Measurements from ENCODE around the gene TNNT2. TPM values are rescaled to one million over a fixed set of nuclear protein-coding genes. Genes with fewer than 3 reads are reported as not detected.

The TNNT2 gene
- 8.6 TPM for polyA plus RNA-seq (2013, experiment 1 of 2)
- 10.2 TPM for polyA plus RNA-seq (2013, experiment 2 of 2)

GRCh38 chr1:201377611-201378092 lies at the start of gene TNNT2:
Gene TNNT2, minus strand, starts transcription at chr1:201377680. Its CDS starts 4,426 bp downstream, at chr1:201373254.
- H3K36me3 ChIP-seq (replicated peaks in 1 of 2; ENCODE audit: control insufficient read depth in 2 of 2, insufficient read depth in 2 of 2, low read length in 2 of 2), result no peaks in the 10 kb centered on the region
- no peak for DNase-seq (ENCODE audit: low spot score)
- H2AFZ ChIP-seq (ENCODE audit: low read length), result no peak within 1 kb of the TSS
- H3K9ac ChIP-seq (ENCODE audit: low read depth, low read length, poor library complexity), result no peak within 1 kb of the TSS
- peak within 1 kb of the TSS; percentile 95 for H3K18ac ChIP-seq (ENCODE audit: low read length)
- peak within 1 kb of the TSS; percentile 43 for H3K14ac ChIP-seq (ENCODE audit: low read length)
- peak within 1 kb of the TSS; percentile 85 for H2BK5ac ChIP-seq (ENCODE audit: low read length)
- H3K4ac ChIP-seq (ENCODE audit: low read length), result peak within 1 kb of the TSS; percentile 27
- H4K8ac ChIP-seq (ENCODE audit: low read depth, low read length), result no peak within 1 kb of the TSS
- peak within 1 kb of the TSS; percentile 69 for H4K91ac ChIP-seq (ENCODE audit: low read depth, low read length, poor library complexity)
- peak within 1 kb of the TSS; percentile 88 for H2BK120ac ChIP-seq (ENCODE audit: low read depth, low read length)
- no peak within 1 kb of the TSS for H3K4me3 ChIP-seq (ENCODE audit: low read length in 2 of 2)
- H2BK12ac ChIP-seq (ENCODE audit: low read length), result peak within 1 kb of the TSS; percentile 35
- peak within 1 kb of the TSS; percentile 99 for H3K27ac ChIP-seq (replicated peaks; ENCODE audit: low read length)
- H3K27me3 ChIP-seq (ENCODE audit: control insufficient read depth in 3 of 3, insufficient read depth in 3 of 3, low read depth in 1 of 3, low read length in 3 of 3), result peaks cover 0 to 9% (median 0%) of the 10 kb centered on the region in 3 experiments
- peak within 1 kb of the TSS; percentile 32 for H2BK15ac ChIP-seq (ENCODE audit: low read length)
- H3K9me3 ChIP-seq (replicated peaks in 1 of 2; ENCODE audit: control insufficient read depth in 2 of 2, insufficient read depth in 1 of 2, low read depth in 1 of 2, low read length in 2 of 2), result no peaks in the 10 kb centered on the region
- peaks cover 0 to 54% of the 10 kb centered on the region in 2 donors for H3K4me1 ChIP-seq (ENCODE audit: control insufficient read depth in 2 of 2, insufficient read depth in 1 of 2, low read depth in 1 of 2, low read length in 2 of 2)
- no peaks in the 10 kb centered on the region for H3K79me1 ChIP-seq (ENCODE audit: low read depth, low read length)
- peak within 1 kb of the TSS; percentile 98 for H2AK5ac ChIP-seq (ENCODE audit: low read depth, low read length)
- no CpG with 5 or more reads among the region's 9 CpGs for WGBS, 2 donors (ENCODE audit: extremely low coverage in 2 of 2, insufficient read length in 2 of 2, insufficient replicate concordance in 1 of 2)
- H3K23ac ChIP-seq (ENCODE audit: low read depth, low read length, poor library complexity), result no peak within 1 kb of the TSS
- H3K4me2 ChIP-seq (ENCODE audit: insufficient read depth, low read length, poor library complexity, severe bottlenecking), result peak within 1 kb of the TSS; percentile 52

GRCh38 chr1:201426479-201427310 lies 49.2 kb upstream of the TNNT2 start:
- no peak overlapping the region for H2AFZ ChIP-seq (ENCODE audit: low read length)
- H3K79me1 ChIP-seq (ENCODE audit: low read depth, low read length), result no peaks in the 10 kb centered on the region
- DNase-seq (ENCODE audit: low spot score), result no peak
- no CpG with 5 or more reads among the region's 15 CpGs for WGBS, 2 donors (ENCODE audit: extremely low coverage in 2 of 2, insufficient read length in 2 of 2, insufficient replicate concordance in 1 of 2)
- H3K4me2 ChIP-seq (ENCODE audit: insufficient read depth, low read length, poor library complexity, severe bottlenecking), result no peak overlapping the region
- no peak overlapping the region for H3K14ac ChIP-seq (ENCODE audit: low read length)
- no peak overlapping the region for H3K9ac ChIP-seq (ENCODE audit: low read depth, low read length, poor library complexity)
- peaks cover 5 to 25% of the 10 kb centered on the region in 2 donors for H3K4me1 ChIP-seq (ENCODE audit: control insufficient read depth in 2 of 2, insufficient read depth in 1 of 2, low read depth in 1 of 2, low read length in 2 of 2)
- H3K27me3 ChIP-seq (ENCODE audit: control insufficient read depth in 3 of 3, insufficient read depth in 3 of 3, low read depth in 1 of 3, low read length in 3 of 3), result peaks cover 0 to 51% (median 0%) of the 10 kb centered on the region in 3 experiments
- H4K8ac ChIP-seq (ENCODE audit: low read depth, low read length), result no peak overlapping the region
- no peaks in the 10 kb centered on the region for H3K9me3 ChIP-seq (replicated peaks in 1 of 2; ENCODE audit: control insufficient read depth in 2 of 2, insufficient read depth in 1 of 2, low read depth in 1 of 2, low read length in 2 of 2)
- peak overlapping the region; percentile 6 for H3K18ac ChIP-seq (ENCODE audit: low read length)
- no peak overlapping the region for H3K23ac ChIP-seq (ENCODE audit: low read depth, low read length, poor library complexity)
- H4K91ac ChIP-seq (ENCODE audit: low read depth, low read length, poor library complexity), result no peak overlapping the region
- H2BK5ac ChIP-seq (ENCODE audit: low read length), result no peak overlapping the region
- no peaks in the 10 kb centered on the region for H3K36me3 ChIP-seq (replicated peaks in 1 of 2; ENCODE audit: control insufficient read depth in 2 of 2, insufficient read depth in 2 of 2, low read length in 2 of 2)
- no peak overlapping the region for H2BK12ac ChIP-seq (ENCODE audit: low read length)
- H3K4ac ChIP-seq (ENCODE audit: low read length), result no peak overlapping the region
- H2AK5ac ChIP-seq (ENCODE audit: low read depth, low read length), result peak overlapping the region; percentile 17
- H3K27ac ChIP-seq (replicated peaks; ENCODE audit: low read length), result no peak overlapping the region
- no peak overlapping the region for H2BK120ac ChIP-seq (ENCODE audit: low read depth, low read length)
- H2BK15ac ChIP-seq (ENCODE audit: low read length), result no peak overlapping the region
- no peak overlapping the region for H3K4me3 ChIP-seq (ENCODE audit: low read length in 2 of 2)

GRCh38 chr1:201424146-201424545 lies 46.7 kb upstream of the TNNT2 start:
- H3K79me1 ChIP-seq (ENCODE audit: low read depth, low read length), result no peaks in the 10 kb centered on the region
- no peak overlapping the region for H3K18ac ChIP-seq (ENCODE audit: low read length)
- H3K4ac ChIP-seq (ENCODE audit: low read length), result no peak overlapping the region
- H3K4me2 ChIP-seq (ENCODE audit: insufficient read depth, low read length, poor library complexity, severe bottlenecking), result no peak overlapping the region
- no peaks in the 10 kb centered on the region for H3K36me3 ChIP-seq (replicated peaks in 1 of 2; ENCODE audit: control insufficient read depth in 2 of 2, insufficient read depth in 2 of 2, low read length in 2 of 2)
- no peak overlapping the region for H4K8ac ChIP-seq (ENCODE audit: low read depth, low read length)
- no peak overlapping the region for H4K91ac ChIP-seq (ENCODE audit: low read depth, low read length, poor library complexity)
- no peaks in the 10 kb centered on the region for H3K9me3 ChIP-seq (replicated peaks in 1 of 2; ENCODE audit: control insufficient read depth in 2 of 2, insufficient read depth in 1 of 2, low read depth in 1 of 2, low read length in 2 of 2)
- H2AK5ac ChIP-seq (ENCODE audit: low read depth, low read length), result peak overlapping the region; percentile 77
- WGBS, 2 donors (ENCODE audit: extremely low coverage in 2 of 2, insufficient read length in 2 of 2, insufficient replicate concordance in 1 of 2), result no CpG with 5 or more reads among the region's 2 CpGs
- peak overlapping the region; percentile 13 for H3K9ac ChIP-seq (ENCODE audit: low read depth, low read length, poor library complexity)
- H2BK12ac ChIP-seq (ENCODE audit: low read length), result peak overlapping the region; percentile 80
- H3K4me3 ChIP-seq (ENCODE audit: low read length in 2 of 2), result no peak overlapping the region
- no peak overlapping the region for H2BK15ac ChIP-seq (ENCODE audit: low read length)
- no peak overlapping the region for H3K14ac ChIP-seq (ENCODE audit: low read length)
- H3K27ac ChIP-seq (replicated peaks; ENCODE audit: low read length), result no peak overlapping the region
- peaks cover 0 to 36% of the 10 kb centered on the region in 2 donors for H3K4me1 ChIP-seq (ENCODE audit: control insufficient read depth in 2 of 2, insufficient read depth in 1 of 2, low read depth in 1 of 2, low read length in 2 of 2)
- no peak overlapping the region for H3K23ac ChIP-seq (ENCODE audit: low read depth, low read length, poor library complexity)
- H2BK120ac ChIP-seq (ENCODE audit: low read depth, low read length), result no peak overlapping the region
- H2BK5ac ChIP-seq (ENCODE audit: low read length), result no peak overlapping the region
- DNase-seq (ENCODE audit: low spot score), result no peak
- H3K27me3 ChIP-seq (ENCODE audit: control insufficient read depth in 3 of 3, insufficient read depth in 3 of 3, low read depth in 1 of 3, low read length in 3 of 3), result peaks cover 0 to 51% (median 0%) of the 10 kb centered on the region in 3 experiments
- no peak overlapping the region for H2AFZ ChIP-seq (ENCODE audit: low read length)

- Histone ChIP-seq H3K4me2 (ENCODE audit: insufficient read depth, low read length, poor library complexity, severe bottlenecking) (no peak overlapping the region), H3K18ac (ENCODE audit: low read length) (peak overlapping the region; percentile 25), H2BK120ac (ENCODE audit: low read depth, low read length) (no peak overlapping the region), H3K9me3 (replicated peaks in 1 of 2; ENCODE audit: control insufficient read depth in 2 of 2, insufficient read depth in 1 of 2, low read depth in 1 of 2, low read length in 2 of 2) (no peaks in the 10 kb centered on the region), H3K9ac (ENCODE audit: low read depth, low read length, poor library complexity) (peak overlapping the region; percentile 13), H3K27ac (replicated peaks; ENCODE audit: low read length) (no peak overlapping the region), H3K4me3 (ENCODE audit: low read length in 2 of 2) (no peak overlapping the region), H3K27me3 (ENCODE audit: control insufficient read depth in 3 of 3, insufficient read depth in 3 of 3, low read depth in 1 of 3, low read length in 3 of 3) (peaks cover 0 to 51% (median 0%) of the 10 kb centered on the region in 3 experiments), H4K8ac (ENCODE audit: low read depth, low read length) (no peak overlapping the region), H2BK5ac (ENCODE audit: low read length) (no peak overlapping the region), H3K36me3 (replicated peaks in 1 of 2; ENCODE audit: control insufficient read depth in 2 of 2, insufficient read depth in 2 of 2, low read length in 2 of 2) (no peaks in the 10 kb centered on the region), H2AFZ (ENCODE audit: low read length) (no peak overlapping the region), H2BK15ac (ENCODE audit: low read length) (no peak overlapping the region), H3K23ac (ENCODE audit: low read depth, low read length, poor library complexity) (no peak overlapping the region), H3K4ac (ENCODE audit: low read length) (no peak overlapping the region), H2AK5ac (ENCODE audit: low read depth, low read length) (peak overlapping the region; percentile 77), H3K79me1 (ENCODE audit: low read depth, low read length) (no peaks in the 10 kb centered on the region), H3K4me1 (ENCODE audit: control insufficient read depth in 2 of 2, insufficient read depth in 1 of 2, low read depth in 1 of 2, low read length in 2 of 2) (peaks cover 0 to 37% of the 10 kb centered on the region in 2 donors), H2BK12ac (ENCODE audit: low read length) (peak overlapping the region; percentile 80), H3K14ac (ENCODE audit: low read length) (no peak overlapping the region), H4K91ac (ENCODE audit: low read depth, low read length, poor library complexity) (no peak overlapping the region)
- no peak for DNase-seq (ENCODE audit: low spot score)
- no CpG with 5 or more reads among the region's 6 CpGs for WGBS, 2 donors (ENCODE audit: extremely low coverage in 2 of 2, insufficient read length in 2 of 2, insufficient replicate concordance in 1 of 2)
Measured at GRCh38 chr1:201423655-201424054, 46.2 kb upstream of the TNNT2 start.

All from neuronal stem cell (in vitro differentiated cells).